Measurements from ENCODE around the gene EPB42.
"Not testable (repeated sequence)": the region's sequence is repeated elsewhere in the genome, so short reads cannot be mapped to it uniquely, and the experiment has no call there.

GRCh38 chr15:43175656-43176309 is 45.0 kb downstream of the EPB42 start:
- TF ChIP-seq ZNF391 (tag by site-specific recombination; IDR thresholded peaks at IDR 0.05; ENCODE audit: borderline replicate concordance, low read depth); CTCF (tag by site-specific recombination; IDR thresholded peaks at IDR 0.05); GLI4 (tag by site-specific recombination; IDR thresholded peaks at IDR 0.05); ZNF600 (tag by site-specific recombination; IDR thresholded peaks at IDR 0.05); ZNF510 (tag by site-specific recombination; IDR thresholded peaks at IDR 0.05; ENCODE audit: insufficient replicate concordance); ZFHX2 (tag by site-specific recombination; conservative IDR thresholded peaks at IDR 0.05); ZNF776 (tag by site-specific recombination; IDR thresholded peaks at IDR 0.05; ENCODE audit: borderline replicate concordance); ZNF521 (tag by site-specific recombination; IDR thresholded peaks at IDR 0.05); GLIS2 (tag by site-specific recombination; IDR thresholded peaks at IDR 0.05); PATZ1 (tag by site-specific recombination; IDR thresholded peaks at IDR 0.05); ZBTB26 (tag by site-specific recombination; optimal IDR thresholded peaks at IDR 0.05); ZNF24 (tag by site-specific recombination; IDR thresholded peaks at IDR 0.05); ZSCAN23 (tag by site-specific recombination; IDR thresholded peaks at IDR 0.05): not testable (repeated sequence)
- TF ChIP-seq, protein P1, sequence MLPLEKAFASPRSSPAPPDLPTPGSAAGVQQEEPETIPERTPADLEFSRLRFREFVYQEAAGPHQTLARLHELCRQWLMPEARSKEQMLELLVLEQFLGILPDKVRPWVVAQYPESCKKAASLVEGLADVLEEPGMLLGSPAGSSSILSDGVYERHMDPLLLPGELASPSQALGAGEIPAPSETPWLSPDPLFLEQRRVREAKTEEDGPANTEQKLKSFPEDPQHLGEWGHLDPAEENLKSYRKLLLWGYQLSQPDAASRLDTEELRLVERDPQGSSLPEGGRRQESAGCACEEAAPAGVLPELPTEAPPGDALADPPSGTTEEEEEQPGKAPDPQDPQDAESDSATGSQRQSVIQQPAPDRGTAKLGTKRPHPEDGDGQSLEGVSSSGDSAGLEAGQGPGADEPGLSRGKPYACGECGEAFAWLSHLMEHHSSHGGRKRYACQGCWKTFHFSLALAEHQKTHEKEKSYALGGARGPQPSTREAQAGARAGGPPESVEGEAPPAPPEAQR (tag by site-specific recombination; IDR thresholded peaks at IDR 0.05) = not testable (repeated sequence)
